GM18508 (cell line): ENCODE results near the gene NAIF1.

Source experiments
- ATAC-seq: cut with Tn5 transposase; IDR thresholded peaks from one replicate; pipeline ENCODE4 v1.9.1; 2021; ENCODE audit warnings: moderate number of reproducible peaks; ENCODE audit not compliant: insufficient read depth, unreplicated experiment

The NAIF1 gene

DNA sequence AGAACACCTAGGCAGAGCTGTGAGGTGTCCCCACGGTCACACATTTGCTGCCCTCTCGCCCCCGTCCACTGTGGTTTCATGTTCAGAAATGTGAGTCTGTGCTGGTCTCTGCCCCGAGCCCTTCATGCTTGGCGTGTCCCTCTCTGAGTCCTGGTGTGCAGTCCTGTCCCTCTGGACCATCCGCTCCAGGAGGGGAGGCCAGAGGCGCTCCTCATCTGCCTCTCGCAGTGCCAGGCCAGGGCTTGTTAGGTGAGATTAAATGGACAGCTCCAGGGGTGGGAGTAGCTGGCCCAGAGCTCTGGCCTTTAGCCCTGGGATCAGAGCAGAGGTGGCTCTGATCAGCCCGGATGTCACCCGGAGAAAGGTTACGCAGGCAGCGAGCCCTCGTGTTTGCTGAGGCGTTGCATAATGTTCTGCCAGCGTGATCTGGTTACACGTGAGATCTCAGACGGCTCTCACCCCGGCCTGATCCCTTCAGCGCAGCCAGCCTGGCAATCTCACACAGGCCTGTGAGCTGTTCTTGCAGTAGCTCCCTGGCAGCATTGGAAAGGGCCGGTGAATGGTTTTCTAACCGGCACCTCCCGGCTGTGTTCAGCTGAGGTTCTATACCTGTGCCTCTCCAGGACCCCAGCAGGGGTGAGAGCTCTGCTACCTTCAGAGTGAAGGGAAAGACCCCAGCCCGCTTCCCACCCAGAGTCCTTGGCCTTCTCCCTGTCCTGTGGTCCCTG lies 35.9 kb upstream of the NAIF1 start:
- no peak for ATAC-seq

DNA sequence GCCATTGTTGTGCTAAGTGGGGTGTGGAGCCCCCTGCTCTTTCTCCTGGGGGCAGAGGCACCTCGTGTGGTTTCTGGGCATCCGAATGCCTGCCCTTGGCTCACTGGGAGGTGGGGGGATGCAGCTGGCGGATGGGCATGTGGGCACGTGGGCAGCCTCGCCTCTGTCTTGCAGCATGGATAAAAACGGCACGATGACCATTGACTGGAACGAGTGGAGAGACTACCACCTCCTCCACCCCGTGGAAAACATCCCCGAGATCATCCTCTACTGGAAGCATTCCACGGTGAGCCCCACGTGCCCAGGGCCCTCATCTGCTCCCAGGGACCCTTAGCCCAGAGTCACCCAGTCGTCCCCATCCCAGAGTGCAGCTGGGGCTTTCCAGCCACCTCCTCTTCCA lies 35.1 kb upstream of the NAIF1 start:
- no peak for ATAC-seq

DNA sequence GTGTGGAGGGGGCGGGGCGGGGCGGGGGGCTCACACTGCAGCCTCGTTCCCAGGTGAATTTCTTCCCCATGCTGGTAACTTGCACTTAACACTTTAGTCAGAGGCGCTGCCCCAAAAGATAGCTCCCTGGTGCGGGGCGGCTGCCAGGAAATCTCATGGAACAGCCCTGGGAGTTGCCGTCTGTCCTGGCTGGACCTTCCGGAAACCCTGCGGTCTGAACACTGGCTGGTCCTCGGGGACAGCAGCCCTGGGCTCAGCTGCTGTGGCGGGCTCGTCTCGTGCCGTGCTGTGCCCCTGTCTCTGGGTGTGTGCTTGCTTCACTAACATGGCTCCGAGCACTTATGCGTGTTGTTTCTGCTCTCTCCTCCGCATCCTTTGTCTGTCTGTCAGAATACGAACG lies 34.6 kb upstream of the NAIF1 start:
- ATAC-seq, result no peak

DNA sequence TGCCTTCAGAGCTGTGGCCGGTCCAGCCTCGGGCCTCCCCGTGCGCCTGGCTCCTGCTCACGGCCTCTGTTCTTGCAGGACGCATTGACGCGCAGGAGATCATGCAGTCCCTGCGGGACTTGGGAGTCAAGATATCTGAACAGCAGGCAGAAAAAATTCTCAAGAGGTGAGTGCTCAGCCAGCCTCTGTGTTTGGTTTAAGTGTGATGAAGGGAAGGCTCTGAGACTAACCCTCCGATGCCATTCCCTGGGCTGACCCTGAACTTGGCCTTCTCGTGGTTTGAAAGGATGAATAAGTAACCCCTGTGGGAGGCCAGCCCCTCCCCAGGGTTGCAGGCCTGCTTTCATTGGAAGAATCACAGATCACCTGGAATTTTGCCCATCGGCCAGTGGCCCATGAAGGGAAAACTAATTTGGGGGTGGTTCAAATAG lies 34.1 kb upstream of the NAIF1 start:
- ATAC-seq, result no peak

DNA sequence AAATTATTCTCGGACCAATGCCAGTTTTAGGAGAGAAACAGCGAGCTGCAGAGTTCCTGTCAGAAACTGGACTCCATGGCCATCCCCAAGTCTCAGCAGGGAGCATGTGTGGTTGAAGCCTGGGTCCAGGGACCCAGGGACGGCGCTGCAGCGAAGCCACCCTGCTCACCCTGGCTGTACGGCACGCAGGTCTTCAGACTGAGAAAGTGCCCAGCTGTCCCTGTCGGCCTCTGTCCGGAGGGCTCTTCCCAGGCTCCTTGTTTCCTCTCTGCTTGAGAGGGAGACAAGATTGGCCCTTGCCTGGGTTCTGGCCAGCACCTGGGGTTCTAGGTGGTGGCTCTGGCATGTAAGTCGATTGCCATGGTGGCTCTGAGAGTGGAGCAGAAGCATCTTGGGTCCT lies 33.5 kb upstream of the NAIF1 start:
- ATAC-seq, result no peak

DNA sequence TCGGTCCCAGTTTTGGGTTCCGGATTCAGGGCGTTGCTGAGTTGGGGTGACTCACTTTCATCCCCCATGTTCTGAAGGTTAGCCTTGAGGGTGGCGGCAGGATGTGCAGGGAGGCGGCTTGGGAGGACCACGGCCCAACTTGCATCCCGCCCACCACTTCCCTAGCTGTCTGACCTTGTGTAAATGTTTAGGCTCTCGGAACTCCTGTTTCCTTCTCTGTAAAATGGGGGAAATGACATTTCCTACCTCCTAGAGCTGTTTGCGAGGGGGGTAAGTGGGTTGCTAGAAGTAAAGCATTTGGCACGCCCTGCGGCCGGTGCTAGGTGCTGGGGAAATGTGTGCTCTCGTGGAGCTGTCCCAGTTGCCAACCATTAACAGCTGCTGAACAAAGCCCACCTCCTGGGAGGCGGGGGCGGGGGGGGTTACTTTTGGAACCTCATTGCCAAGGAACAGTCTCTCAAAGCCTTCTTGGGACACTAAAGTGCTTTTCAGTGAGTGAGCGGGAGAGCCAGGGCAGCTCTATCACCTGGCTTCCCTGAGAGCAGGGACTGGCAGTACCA lies 32.9 kb upstream of the NAIF1 start:
- no peak for ATAC-seq

DNA sequence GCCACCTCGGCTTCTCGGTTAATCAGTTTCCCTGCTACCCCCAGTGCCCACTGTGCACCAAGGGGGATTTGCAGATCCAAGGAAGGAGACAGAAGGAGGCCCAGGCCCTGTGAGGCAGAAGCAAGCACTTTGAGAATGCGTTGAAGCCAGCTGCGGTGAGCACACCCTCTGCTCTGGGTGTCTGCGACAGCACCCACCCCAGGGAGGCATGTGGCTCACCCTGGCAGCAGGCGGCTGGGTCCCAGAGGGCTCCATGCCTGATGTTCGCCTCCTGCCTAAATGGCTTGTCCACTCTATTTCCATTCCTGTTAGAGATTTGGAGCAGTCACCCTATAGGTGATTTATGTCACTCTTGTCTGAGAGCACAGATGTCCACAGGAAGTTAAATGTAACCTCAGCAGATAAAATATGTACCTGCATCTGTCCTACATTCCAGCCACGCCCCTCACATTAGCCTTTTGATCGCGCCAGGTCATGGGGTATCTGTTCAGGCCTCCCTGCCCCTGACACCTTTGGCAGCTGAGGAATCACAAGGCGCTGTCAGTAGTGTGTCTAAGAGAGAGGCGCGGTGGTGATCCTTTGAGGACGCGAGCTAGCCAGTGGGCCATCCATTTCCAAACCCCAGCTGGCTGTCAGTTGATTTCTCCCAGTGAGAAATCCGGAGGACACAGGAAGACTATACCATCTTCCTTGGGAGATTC lies 32.3 kb upstream of the NAIF1 start:
- no peak for ATAC-seq

DNA sequence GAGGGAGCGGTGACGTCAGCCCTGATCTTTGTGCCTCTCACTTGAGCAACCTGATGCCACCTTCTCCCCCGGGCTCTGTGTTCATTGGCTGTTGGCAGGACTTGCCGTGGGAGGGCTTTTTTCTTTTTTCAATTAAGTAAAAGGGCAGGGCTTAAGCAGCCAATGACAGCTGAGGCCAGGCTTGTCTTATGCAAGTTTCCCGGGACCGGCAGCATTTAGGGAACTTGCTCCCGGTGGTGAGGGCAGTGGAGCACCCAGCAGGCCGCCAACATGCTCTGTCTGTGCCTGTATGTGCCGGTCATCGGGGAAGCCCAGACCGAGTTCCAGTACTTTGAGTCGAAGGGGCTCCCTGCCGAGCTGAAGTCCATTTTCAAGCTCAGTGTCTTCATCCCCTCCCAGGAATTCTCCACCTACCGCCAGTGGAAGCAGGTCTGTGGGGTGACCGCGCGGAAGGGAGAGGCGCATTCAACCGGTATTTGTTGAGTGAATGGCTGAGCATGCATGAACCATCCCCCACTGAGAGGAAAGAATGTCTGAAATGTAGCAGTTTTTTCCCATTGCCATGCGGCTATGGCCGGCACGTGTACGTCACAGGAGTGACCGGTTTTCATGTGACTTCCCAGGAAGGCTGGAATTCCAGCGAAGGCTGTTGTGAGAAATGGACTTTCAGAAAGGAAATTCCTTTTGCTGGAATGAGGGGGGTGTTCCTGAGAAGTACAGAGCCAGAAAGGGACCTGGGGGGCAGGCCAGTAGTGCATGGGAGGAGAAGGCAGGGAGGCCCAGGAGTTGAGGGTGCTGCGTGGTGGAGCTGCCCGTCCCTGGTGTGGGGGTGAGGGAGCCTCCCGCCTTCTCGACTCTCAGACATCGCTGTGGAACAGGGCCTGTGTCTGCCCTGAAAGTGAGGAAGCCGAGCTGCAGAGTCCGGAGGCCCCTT lies 31.4 kb upstream of the NAIF1 start:
- no peak for ATAC-seq

DNA sequence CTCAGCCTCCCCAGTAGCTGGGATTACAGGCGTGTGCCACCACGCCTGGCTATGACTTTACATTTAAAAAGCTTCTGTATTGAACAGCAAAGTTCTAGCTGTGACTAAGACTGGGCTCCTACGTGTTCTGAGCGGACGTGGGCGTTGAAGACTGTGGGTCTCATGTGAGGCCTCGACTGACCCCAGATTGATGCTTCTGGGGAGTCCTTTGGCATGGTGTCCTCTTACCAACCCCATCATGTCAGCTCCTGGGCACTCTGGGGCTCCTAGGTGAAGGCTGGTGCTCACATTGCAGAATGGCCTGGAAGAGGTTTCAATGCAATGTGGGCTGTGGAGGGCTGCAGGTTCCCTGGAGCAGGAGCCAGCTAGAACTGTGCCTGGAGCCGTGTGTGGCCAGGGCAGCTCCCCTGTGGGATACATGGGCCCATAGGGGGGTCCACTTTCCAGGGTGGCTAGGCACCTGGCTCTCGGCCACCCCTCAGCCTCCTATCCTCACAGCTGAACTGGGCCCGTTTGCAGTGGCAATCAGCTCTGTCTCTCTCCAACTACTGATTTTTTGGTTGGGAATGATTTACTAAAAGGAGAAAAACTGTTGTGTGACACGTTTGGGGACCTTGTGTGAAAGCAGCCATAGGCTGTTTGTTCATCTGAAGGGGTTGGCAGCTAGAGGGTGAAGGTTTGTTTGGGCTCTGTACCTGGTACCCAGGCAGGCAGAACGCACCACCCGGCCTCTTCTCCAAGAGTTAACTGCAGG lies 30.6 kb upstream of the NAIF1 start:
- ATAC-seq, result no peak

DNA sequence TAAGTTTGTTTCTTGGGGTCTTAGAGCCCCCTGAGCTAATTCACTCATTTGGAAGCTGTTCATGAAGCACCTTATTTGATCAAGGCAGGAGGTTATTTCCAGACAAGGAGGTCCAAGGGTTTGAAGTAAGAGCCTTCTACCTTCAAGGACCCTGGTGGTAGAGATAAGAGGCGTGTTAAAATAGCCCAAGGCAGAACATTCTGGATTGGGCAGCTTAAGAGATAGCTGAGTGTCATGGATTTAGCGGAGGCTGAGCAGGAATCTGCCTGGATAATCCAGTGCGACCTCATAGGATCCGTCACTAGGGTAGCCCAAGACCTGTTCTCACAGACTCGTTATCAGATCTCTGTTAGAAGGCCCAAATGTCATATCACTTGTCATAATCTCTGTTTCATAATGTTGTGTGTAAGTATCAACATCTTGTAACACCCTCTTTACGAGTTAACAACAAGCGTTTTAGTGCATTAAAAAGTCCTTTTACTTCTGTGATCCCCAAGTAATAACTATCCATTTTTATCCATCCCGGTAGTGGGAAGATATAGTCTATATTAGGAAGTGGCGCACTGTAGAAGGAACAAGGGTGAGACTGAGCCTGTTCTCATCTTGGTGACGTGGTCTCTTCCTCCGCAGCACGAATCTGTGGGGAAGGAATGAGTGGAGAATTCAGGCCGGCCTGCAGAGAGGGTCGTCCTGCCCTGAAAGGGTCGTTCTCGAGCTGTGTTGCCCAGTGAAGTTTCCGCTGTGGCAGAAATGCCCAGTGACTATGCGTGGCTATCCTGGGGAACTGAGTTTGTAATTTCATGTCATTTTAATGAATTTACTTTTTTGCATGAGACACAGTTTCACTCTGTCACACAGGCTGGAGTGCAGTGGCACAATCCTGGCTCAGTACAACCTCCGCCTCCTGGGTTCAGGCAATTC lies 29.8 kb upstream of the NAIF1 start:
- no peak for ATAC-seq

DNA sequence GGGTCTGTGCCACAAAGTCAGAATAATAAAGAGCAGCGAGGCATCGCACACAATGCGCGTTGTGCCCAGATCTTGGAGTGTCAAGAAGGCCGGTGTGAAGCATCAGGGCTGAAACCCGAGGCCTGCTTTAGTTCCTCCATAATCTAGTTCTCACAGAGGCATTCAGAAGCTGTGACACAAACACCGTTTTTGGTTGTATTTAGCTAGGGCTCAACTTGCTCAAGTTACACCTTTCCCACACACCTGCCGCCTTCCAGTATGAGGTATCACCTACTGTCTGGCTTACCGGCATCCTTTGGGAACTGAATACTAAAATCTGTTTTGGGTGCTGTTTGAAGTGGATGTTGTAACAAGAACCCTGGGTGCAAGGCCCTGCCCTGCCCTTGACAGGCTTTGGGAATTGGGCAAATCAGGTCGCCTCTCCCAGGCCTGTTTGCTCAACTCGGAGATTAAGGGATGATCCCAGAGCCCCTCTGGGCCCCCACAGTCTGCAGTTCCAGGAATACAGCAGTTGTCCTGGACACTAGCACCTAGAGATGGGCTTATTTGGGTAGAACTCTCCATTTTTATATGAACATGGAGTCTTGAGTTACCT lies 27.9 kb upstream of the NAIF1 start:
- no peak for ATAC-seq

DNA sequence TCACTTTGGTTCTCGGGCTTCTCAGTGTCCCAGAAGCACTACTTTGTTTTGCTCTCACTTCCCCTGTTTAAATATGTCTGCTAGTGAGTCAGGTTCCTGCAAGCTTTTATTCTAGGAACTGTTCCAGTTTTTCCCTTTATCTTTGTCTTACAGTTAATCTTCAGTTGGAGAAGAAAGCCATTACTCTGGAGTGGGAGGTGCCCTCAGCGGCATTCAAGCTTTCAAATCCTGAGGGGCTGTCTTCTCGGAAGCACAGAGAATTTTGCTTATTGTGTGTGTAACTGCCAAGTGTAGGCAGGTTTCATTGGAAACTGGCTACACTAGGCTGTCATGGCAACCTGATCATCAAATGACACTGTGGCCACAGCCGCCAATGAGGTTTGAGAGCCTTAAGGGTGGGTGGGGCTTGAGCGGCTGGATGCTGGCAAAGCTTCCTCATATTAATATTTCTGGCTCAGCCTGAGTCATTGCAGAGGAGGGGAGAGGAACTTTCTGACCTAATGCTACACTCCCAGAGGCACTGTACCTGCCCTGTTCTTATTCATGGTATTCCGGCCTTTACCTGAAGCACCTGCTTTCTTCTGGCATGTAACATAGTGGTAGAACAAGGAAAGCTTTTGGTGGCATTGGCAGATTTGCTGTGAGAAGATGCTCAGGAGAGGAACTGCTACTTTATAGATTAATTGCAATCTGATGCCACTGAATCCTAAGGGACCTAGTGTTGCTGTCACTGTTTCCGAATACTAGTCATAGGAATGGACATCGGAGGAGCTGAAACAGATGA lies 27.2 kb upstream of the NAIF1 start:
- ATAC-seq, result no peak

DNA sequence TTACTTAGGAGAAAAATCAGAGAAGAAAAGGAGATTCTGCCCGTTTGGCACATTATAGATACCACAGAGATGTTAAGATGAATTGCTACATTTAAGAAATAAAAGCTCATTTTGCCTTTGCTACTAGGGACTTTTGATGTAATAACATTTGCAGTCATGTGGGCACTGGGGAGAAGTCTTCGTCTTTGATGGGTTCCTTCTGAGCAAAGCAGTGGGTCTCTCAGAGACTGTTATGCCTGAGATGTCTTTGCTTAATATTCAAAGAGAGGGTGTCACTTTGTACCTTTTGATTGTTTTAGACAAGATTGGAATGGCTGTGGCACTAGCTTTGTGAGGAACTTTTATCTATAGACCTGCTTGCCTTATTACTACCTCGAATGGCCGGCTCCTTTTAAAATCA lies 25.9 kb upstream of the NAIF1 start:
- ATAC-seq, result no peak

DNA sequence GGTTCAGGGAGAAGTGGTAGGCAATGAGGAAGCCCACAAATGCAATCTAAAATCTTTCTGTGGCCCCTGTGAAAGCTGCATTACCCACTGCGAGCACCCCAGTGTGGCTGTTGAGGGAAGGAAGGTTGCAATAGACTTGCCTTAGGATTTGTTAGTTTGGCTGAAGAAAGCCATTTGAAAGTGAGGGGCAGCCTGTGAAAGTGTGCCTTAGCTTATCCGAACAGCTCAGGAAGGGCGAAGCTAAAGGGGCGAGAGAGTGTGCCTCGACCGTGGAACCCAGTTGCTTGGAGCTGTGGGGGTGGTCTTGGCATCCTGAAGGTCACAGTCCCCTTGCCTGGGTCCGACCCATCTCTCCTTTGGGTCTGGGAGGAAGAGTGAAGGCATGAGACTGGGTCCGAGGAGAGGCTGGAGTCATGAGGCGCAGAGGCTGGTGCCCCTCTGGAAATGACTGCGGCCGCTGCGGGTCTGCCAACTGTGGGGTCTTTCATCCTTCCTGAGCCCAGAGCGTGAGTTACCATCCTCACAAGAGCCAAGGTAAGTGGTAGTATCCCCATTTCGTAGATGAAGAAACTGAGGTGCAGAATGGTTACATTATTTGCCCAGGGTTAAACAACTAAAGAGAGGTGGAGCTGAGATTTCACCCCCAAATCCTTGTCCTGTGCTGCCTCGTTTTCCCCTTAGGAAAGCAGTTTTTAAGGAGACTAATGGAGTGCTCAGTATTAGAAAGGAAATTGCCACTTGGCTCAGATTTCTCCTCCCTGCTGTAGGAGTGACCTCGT lies 25.3 kb upstream of the NAIF1 start:
- ATAC-seq, result no peak

DNA sequence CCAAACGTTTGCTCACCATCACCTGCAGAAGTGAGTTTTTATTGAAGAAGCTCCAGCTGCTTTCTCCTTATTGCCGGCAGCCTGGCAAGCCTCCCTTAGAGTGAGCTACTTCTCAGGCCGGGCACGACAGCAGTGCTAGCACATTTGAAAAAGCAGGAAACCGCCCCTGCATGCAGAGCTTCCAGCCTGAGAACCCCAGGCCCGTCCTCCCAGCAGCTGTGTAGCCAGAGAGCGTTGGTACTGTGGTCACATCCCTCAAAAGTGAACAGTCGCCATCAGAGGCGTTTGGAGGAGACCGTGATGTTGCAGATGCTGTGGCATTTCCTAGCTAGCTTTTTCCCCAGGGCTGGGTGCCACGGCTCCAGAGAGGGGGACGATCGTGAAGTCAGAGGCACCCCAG lies 24.5 kb upstream of the NAIF1 start:
- ATAC-seq, result no peak

DNA sequence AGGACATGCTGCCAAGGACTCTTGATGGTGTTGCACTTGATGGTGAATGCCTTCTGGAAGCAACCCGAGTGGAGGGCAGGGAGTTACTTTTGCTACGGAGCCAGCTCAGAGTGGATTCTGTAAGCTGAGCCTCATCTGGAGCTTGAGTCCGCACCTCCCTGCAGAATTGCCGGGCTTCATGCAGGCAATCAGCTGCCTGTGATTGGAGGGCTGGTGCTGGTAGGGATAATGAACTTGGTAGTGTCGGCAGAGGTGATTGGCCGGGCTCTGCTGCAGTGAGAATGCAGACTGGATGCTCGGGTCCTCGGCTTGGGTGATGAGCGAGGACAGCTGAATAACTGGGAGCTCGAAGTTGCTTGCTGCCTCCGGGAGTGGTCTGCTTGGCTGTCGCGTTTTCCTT lies 24.0 kb upstream of the NAIF1 start:
- ATAC-seq, result no peak

DNA sequence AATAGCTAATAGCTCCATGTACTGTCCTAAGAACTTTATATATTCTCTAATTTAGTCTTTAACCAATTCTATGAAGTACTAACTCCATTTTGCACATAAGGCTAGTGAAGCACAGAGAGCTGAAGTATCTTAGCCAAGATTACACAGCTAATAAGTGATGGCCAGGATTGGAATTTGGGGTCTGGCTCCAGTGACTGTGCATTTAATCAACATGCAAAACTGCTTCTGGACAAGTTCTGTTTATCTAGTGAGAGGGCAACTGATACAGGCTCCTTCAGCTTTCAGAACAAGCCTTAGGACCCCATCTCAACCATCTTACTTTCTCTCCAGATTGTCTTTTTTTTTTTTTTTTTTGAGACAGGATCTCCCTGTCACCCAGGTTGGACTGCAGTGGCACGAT lies 22.2 kb upstream of the NAIF1 start:
- no peak for ATAC-seq
